H1 (cell line): ENCODE measurements around the gene CDH8. TPM values are rescaled to one million over a fixed set of nuclear protein-coding genes. Genes with fewer than 3 reads are reported as not detected.

Source experiments
- CTCF ChIA-PET: fragments of 300-600 bp; sonication (Branson Sonifier 250); formaldehyde crosslinking; loops from one replicate; lab custom pipeline; 2021; ENCODE audit not compliant: partially characterized antibody; lab: Charles Lee
- POLR2A ChIA-PET: fragments of 300-600 bp; sonication (Branson Sonifier 250); formaldehyde crosslinking; loops from one replicate; lab custom pipeline; 2021; ENCODE audit warnings: inconsistent platforms; ENCODE audit not compliant: partially characterized antibody; lab: Charles Lee
- DNase-seq, 2 experiments: peaks; one replicate each; pipeline versions ENCODE4 v3.0.0 to v3.0.0-alpha.2; 2010 to 2022; ENCODE audit warnings: low spot score in 2 of 2, low read depth in 1 of 2, mixed read lengths in 1 of 2
- FAIRE-seq: peaks from 2 replicates; lab custom pipeline; 2011; peaks lifted over from hg19 to GRCh38; lab: Jason Lieb, UNC
- H2AFZ ChIP-seq: 2 replicates; pipeline ENCODE4 v1.8.1; 2012; ENCODE audit warnings: low read length, inconsistent platforms
- H2AK5ac ChIP-seq: 2 replicates; pipeline ENCODE4 v1.6.1; 2013; ENCODE audit warnings: low read depth, low read length
- H2BK120ac ChIP-seq: replicated peaks from 2 replicates; pipeline ENCODE3; 2013; ENCODE audit warnings: low read depth, low read length, inconsistent platforms
- H2BK12ac ChIP-seq: 2 replicates; pipeline ENCODE4 v1.6.1; 2013; ENCODE audit warnings: low read depth, low read length
- H2BK15ac ChIP-seq: 2 replicates; pipeline ENCODE4 v1.6.1; 2013; ENCODE audit warnings: low read length
- H2BK20ac ChIP-seq: 2 replicates; pipeline ENCODE4 v1.6.1; 2013; ENCODE audit warnings: low read length
- H2BK5ac ChIP-seq: 2 replicates; pipeline ENCODE4 v1.6.1; 2013; ENCODE audit warnings: low read depth, low read length
- H3K14ac ChIP-seq: 2 replicates; pipeline ENCODE4 v1.6.1; 2013; ENCODE audit warnings: inconsistent platforms; ENCODE audit not compliant: insufficient read length
- H3K18ac ChIP-seq: 2 replicates; pipeline ENCODE4 v1.6.1; 2013; ENCODE audit warnings: low read length; ENCODE audit errors: extremely low read depth
- H3K23ac ChIP-seq: 2 replicates; pipeline ENCODE4 v1.6.1; 2013; ENCODE audit warnings: inconsistent platforms; ENCODE audit not compliant: insufficient read length
- H3K23me2 ChIP-seq: 2 replicates; pipeline ENCODE4 v1.6.1; 2013; ENCODE audit warnings: low read depth, low read length
- H3K27ac ChIP-seq: 2 replicates; pipeline ENCODE4 v1.6.1; 2011; ENCODE audit warnings: low read depth, low read length, inconsistent platforms
- H3K27me3 ChIP-seq, 4 experiments: replicated peaks in 1 of 4; 1 replicate in 1 of 4; 2 replicates in 3 of 4; pipeline versions ENCODE4 v1.6.1 to v1.8.1; 2011 to 2013; ENCODE audit warnings: low read length in 3 of 4, mild to moderate bottlenecking in 3 of 4, inconsistent platforms in 2 of 4, mixed read lengths in 2 of 4, moderate library complexity in 1 of 4; ENCODE audit not compliant: control insufficient read depth in 3 of 4, insufficient read depth in 3 of 4; ENCODE audit errors: extremely low read depth in 1 of 4
- H3K36me3 ChIP-seq, 4 experiments: 2 replicates each; pipeline versions ENCODE4 v1.6.1 to v1.8.1; 2011 to 2013; ENCODE audit warnings: mild to moderate bottlenecking in 4 of 4, low read length in 3 of 4, moderate library complexity in 2 of 4, control low read depth in 1 of 4, inconsistent platforms in 1 of 4; ENCODE audit not compliant: insufficient read depth in 4 of 4, control insufficient read depth in 2 of 4
- H3K4ac ChIP-seq: replicated peaks from 2 replicates; pipeline ENCODE3; 2013; ENCODE audit warnings: low read length, low read depth, mixed read lengths, inconsistent platforms; ENCODE audit not compliant: insufficient read length
- H3K4me1 ChIP-seq, 4 experiments: replicated peaks in 1 of 4; 1 replicate in 1 of 4; 2 replicates in 3 of 4; pipeline versions ENCODE4 v1.6.1 to v1.8.1; 2011 to 2013; ENCODE audit warnings: low read length in 3 of 4, inconsistent platforms in 2 of 4, mixed read lengths in 1 of 4; ENCODE audit not compliant: insufficient read depth in 4 of 4, control insufficient read depth in 3 of 4
- H3K4me2 ChIP-seq, 2 experiments: 2 replicates each; pipeline versions ENCODE4 v1.6.1 to v1.8.1; 2011 to 2013; ENCODE audit warnings: low read depth in 2 of 2, low read length in 2 of 2, control low read depth in 1 of 2, inconsistent platforms in 1 of 2, mild to moderate bottlenecking in 1 of 2; ENCODE audit not compliant: insufficient read depth in 1 of 2
- H3K4me3 ChIP-seq, 4 experiments: fragments of 200-600, 300-600 bp in 1 of 4; sonication (generic), shearing (Covaris generic), sonication (Bioruptor Twin) in 1 of 4; 2 replicates each; pipeline versions ENCODE4 v1.5.1 to v1.8.1; 2011 to 2016; ENCODE audit warnings: low read length in 4 of 4, low read depth in 3 of 4, control low read depth in 2 of 4, inconsistent platforms in 2 of 4, mild to moderate bottlenecking in 2 of 4, mixed read lengths in 1 of 4, moderate library complexity in 1 of 4; ENCODE audit not compliant: insufficient read depth in 2 of 4; ENCODE audit errors: extremely low read depth in 1 of 4
- H3K56ac ChIP-seq: replicated peaks from 2 replicates; pipeline ENCODE3; 2013; ENCODE audit warnings: low read depth, mild to moderate bottlenecking, mixed read lengths, low read length, inconsistent platforms; ENCODE audit not compliant: insufficient read length
- H3K79me1 ChIP-seq: 2 replicates; pipeline ENCODE4 v1.6.1; 2013; ENCODE audit warnings: low read depth, low read length, control low read depth
- H3K79me2 ChIP-seq, 2 experiments: 2 replicates each; pipeline versions ENCODE4 v1.6.1 to v1.8.1; 2012 to 2013; ENCODE audit warnings: low read length in 2 of 2, mild to moderate bottlenecking in 2 of 2, inconsistent platforms in 1 of 2; ENCODE audit not compliant: insufficient read depth in 2 of 2, control insufficient read depth in 1 of 2
- H3K9ac ChIP-seq, 4 experiments: replicated peaks in 1 of 4; 1 replicate in 1 of 4; 2 replicates in 3 of 4; pipeline versions ENCODE4 v1.6.1 to v1.8.1; 2011 to 2013; ENCODE audit warnings: low read depth in 3 of 4, low read length in 3 of 4, control low read depth in 2 of 4, mild to moderate bottlenecking in 2 of 4, moderate library complexity in 2 of 4, inconsistent platforms in 1 of 4; ENCODE audit errors: extremely low read depth in 1 of 4
- H3K9me3 ChIP-seq, 2 experiments: 2 replicates each; pipeline versions ENCODE4 v1.6.1 to v1.8.1; 2012 to 2013; ENCODE audit warnings: mild to moderate bottlenecking in 2 of 2, moderate library complexity in 2 of 2, control low read depth in 1 of 2, inconsistent platforms in 1 of 2, low read depth in 1 of 2, low read length in 1 of 2, mixed read lengths in 1 of 2; ENCODE audit not compliant: insufficient read depth in 2 of 2
- H4K20me1 ChIP-seq, 2 experiments: replicated peaks in 1 of 2; 2 replicates each; pipeline versions ENCODE3 to v1.8.1; 2011 to 2013; ENCODE audit warnings: inconsistent platforms in 2 of 2, low read length in 2 of 2, mild to moderate bottlenecking in 1 of 2; ENCODE audit not compliant: insufficient read depth in 2 of 2, control insufficient read depth in 1 of 2
- H4K5ac ChIP-seq: 2 replicates; pipeline ENCODE4 v1.6.1; 2013; ENCODE audit warnings: low read length, low read depth, mixed read lengths, inconsistent platforms; ENCODE audit not compliant: insufficient read length
- H4K8ac ChIP-seq: 2 replicates; pipeline ENCODE4 v1.8.0; 2013; ENCODE audit warnings: mild to moderate bottlenecking, moderate library complexity, low read length, inconsistent platforms; ENCODE audit not compliant: insufficient read depth; ENCODE audit errors: extremely low read depth
- H4K91ac ChIP-seq: replicated peaks from 2 replicates; pipeline ENCODE3; 2013; ENCODE audit warnings: low read length, mixed read lengths, inconsistent platforms; ENCODE audit not compliant: insufficient read length
- ATF2 ChIP-seq: IDR thresholded peaks from 2 replicates; pipeline ENCODE4 v1.6.1; 2012; ENCODE audit warnings: low read length, inconsistent platforms
- ATF3 ChIP-seq: IDR thresholded peaks from 2 replicates; pipeline ENCODE4 v1.6.1; 2011; ENCODE audit warnings: low read depth, mild to moderate bottlenecking, low read length; ENCODE audit not compliant: insufficient read depth
- BCL11A ChIP-seq, 2 experiments: IDR thresholded peaks; one replicate each; pipeline ENCODE4 v1.6.1; 2011; ENCODE audit warnings: low read depth in 2 of 2, low read length in 2 of 2, mild to moderate bottlenecking in 2 of 2
- E2F6 ChIP-seq: IDR thresholded peaks from 2 replicates; pipeline ENCODE4 v1.6.1; 2012; ENCODE audit warnings: inconsistent platforms
- GABPA ChIP-seq: IDR thresholded peaks from 2 replicates; pipeline ENCODE4 v1.6.1; 2011; ENCODE audit warnings: mild to moderate bottlenecking, low read length, moderate library complexity, borderline replicate concordance; ENCODE audit not compliant: insufficient read depth
- KDM1A ChIP-seq: fragments of 200-600, 300-600 bp; sonication (generic); IDR thresholded peaks from 2 replicates; pipeline ENCODE4 v1.7.1; 2016; ENCODE audit warnings: mild to moderate bottlenecking, low read length, borderline replicate concordance
- KDM4A ChIP-seq: IDR thresholded peaks from one replicate; pipeline ENCODE4 v1.7.1; 2012; ENCODE audit warnings: low read depth, mild to moderate bottlenecking, moderate library complexity, low read length, inconsistent platforms; ENCODE audit not compliant: severe bottlenecking
- KDM5A ChIP-seq: fragments of 200-600 bp; IDR thresholded peaks from 2 replicates; pipeline ENCODE4 v1.7.1; 2012; ENCODE audit warnings: mild to moderate bottlenecking, low read length, inconsistent platforms, mixed read lengths
- NRF1 ChIP-seq: IDR thresholded peaks from 2 replicates; pipeline ENCODE4 v1.6.1; 2011; ENCODE audit warnings: mild to moderate bottlenecking, low read depth, low read length, improper control_type of control experiment
- SIRT6 ChIP-seq: IDR thresholded peaks from one replicate; pipeline ENCODE4 v1.7.1; 2012; ENCODE audit warnings: low read length, inconsistent platforms
- SIX5 ChIP-seq: IDR thresholded peaks from 2 replicates; pipeline ENCODE4 v1.6.1; 2011; ENCODE audit warnings: mild to moderate bottlenecking, low read depth, low read length
- SP1 ChIP-seq: IDR thresholded peaks from 2 replicates; pipeline ENCODE4 v1.6.1; 2011; ENCODE audit warnings: low read depth, low read length
- WGBS, 2 experiments: shearing (Covaris generic) in 1 of 2; methylation state at CpG; one replicate each; pipeline versions ENCODE4 v1.1.6 to v1.1.7; 2013 to 2015; ENCODE audit warnings: low lambda C conversion rate in 2 of 2, mixed read lengths in 2 of 2, inconsistent platforms in 1 of 2, low coverage in 1 of 2, missing lambda C conversion rate in 1 of 2; ENCODE audit not compliant: insufficient replicate concordance in 2 of 2, insufficient coverage in 1 of 2, insufficient read length in 1 of 2; ENCODE audit errors: extremely low coverage in 1 of 2, missing lambda C conversion rate in 1 of 2; 5-methylcytosine and 5-hydroxymethylcytosine counted together
- polyA plus RNA-seq, 7 experiments: library from polyadenylated mRNA; depleted of rRNA in 3 of 7; stranded (reverse) in 5 of 7; unstranded in 2 of 7; fragments of >200 nt in 5 of 7; fragments of 200-250 nt in 2 of 7; gene quantifications; 1 replicate in 5 of 7; 2 replicates in 1 of 7; 4 replicates in 1 of 7; pipeline versions ENCODE4 v1.2.1 to v1.2.3, GENCODE V29; 2011 to 2013; ENCODE audit warnings: missing spikeins in 2 of 7, mixed read lengths in 2 of 7
- total RNA-seq: library from RNA; stranded (reverse); fragmentation: NEBNext Ultra II Directional; extraction: Animal tissue kit (Norgen Biotek cat#: 25700); gene quantifications from 2 replicates; pipeline ENCODE4 v1.2.1, GENCODE V29; 2021

The CDH8 gene
- total and polyA plus RNA-seq, 2 of the 8 experiments (the other 6 are each of a cell fraction or from before 2014, with no cell fraction given): 7.7 to 8.4 TPM

DNA sequence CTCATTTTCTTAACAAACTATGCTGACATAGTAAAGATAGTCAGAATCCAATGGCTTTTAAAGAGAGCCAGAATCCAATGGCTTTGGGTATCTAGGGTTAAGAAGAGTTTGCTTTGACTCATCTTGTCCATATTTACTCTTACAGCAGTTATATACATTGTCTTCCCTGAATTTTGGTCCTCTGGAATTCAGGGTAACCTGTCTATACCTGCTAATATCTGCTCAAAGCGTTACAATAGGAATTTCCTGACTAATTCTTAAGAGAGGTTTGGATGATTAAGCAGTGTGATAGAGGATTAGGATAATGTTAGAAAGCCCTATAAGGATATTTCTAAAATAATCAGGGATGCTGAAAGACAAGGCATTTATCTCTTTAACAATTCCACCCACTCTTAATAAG is 2.0 kb upstream of the CDH8 start:
- Histone ChIP-seq H3K4me2 (no peak overlapping the region), H3K79me1 (no peaks in the 10 kb centered on the region), H3K36me3 (no peaks in the 10 kb centered on the region), H2AK5ac (no peak overlapping the region), H3K9me3 (no peaks in the 10 kb centered on the region), H3K4ac (no peak overlapping the region), H3K14ac (no peak overlapping the region), H3K4me1 (peaks cover 3 to 20% (median 11%) of the 10 kb centered on the region in 4 experiments; a peak in 6 of 7 replicates), H2AFZ (no peak overlapping the region), H3K23ac (no peak overlapping the region), H4K20me1 (no peaks in the 10 kb centered on the region), H4K8ac (no peak overlapping the region), H2BK120ac (no peak overlapping the region), H3K79me2 (no peaks in the 10 kb centered on the region), H2BK12ac (no peak overlapping the region), H3K23me2 (peaks cover 26% of the 10 kb centered on the region), H4K5ac (no peak overlapping the region), H2BK5ac (no peak overlapping the region), H2BK20ac (no peak overlapping the region), H3K4me3 (no peak overlapping the region), H3K27me3 (peaks cover 6 to 50% (median 39%) of the 10 kb centered on the region in 4 experiments), H3K56ac (no peak overlapping the region), H4K91ac (no peak overlapping the region), H3K18ac (no peak overlapping the region), H2BK15ac (no peak overlapping the region), H3K9ac (no peak overlapping the region), H3K27ac (no peak overlapping the region)
- no peak for DNase-seq
- ChIA-PET CTCF (no interaction called here), POLR2A (no interaction called here)
- WGBS, 2 experiments: 70% methylated on average over 1 of the region's 1 CpG; no CpG with 5 or more reads in 1 of the 2 experiments
- no peak for FAIRE-seq
- TF ChIP-seq GABPA (no peak), KDM4A (no peak), ATF3 (no peak), BCL11A (IDR thresholded peaks at IDR 0.05; ENCODE audit: low read depth in 2 of 2, low read length in 2 of 2) (no peak), SIX5 (no peak), KDM5A (no peak), NRF1 (no peak), E2F6 (no peak), ATF2 (no peak), SIRT6 (no peak), KDM1A (no peak), SP1 (no peak)
